Urothelium cell line (cell line): ENCODE results near the gene PRX.
"Not testable (repeated sequence)": the region's sequence is repeated elsewhere in the genome, so short reads cannot be mapped to it uniquely, and the experiment has no call there.

Experiments
- DNase-seq: peaks from one replicate; pipeline ENCODE4 v3.0.0; 2011; ENCODE audit warnings: low spot score, mixed read lengths
- FAIRE-seq: peaks from 2 replicates; lab custom pipeline; 2011; peaks lifted over from hg19 to GRCh38; lab: Jason Lieb, UNC

Gene PRX

GRCh38 chr19:40413291-40413845, at the start of gene PRX:
Gene PRX (minus strand): TSS chr19:40413378. CDS start chr19:40407932, 5,446 bp downstream.
- DNase-seq (no peak), FAIRE-seq (no peak)

GRCh38 chr19:40461669-40462221, 48.6 kb upstream of the PRX start:
- DNase-seq (no peak), FAIRE-seq (no peak)

GRCh38 chr19:40460185-40460584, 47.0 kb upstream of the PRX start:
- FAIRE-seq (no peak), DNase-seq (no peak)

- DNase-seq = no peak
- FAIRE-seq = no peak
These were observed 45.4 kb upstream of the PRX start for GRCh38 chr19:40458597-40458974.

GRCh38 chr19:40457953-40458596, 44.9 kb upstream of the PRX start:
- FAIRE-seq = no peak
- DNase-seq = no peak

- no peak for DNase-seq
- FAIRE-seq = no peak
These were observed 43.9 kb upstream of the PRX start for GRCh38 chr19:40457048-40457447.

- FAIRE-seq = not testable (repeated sequence)
These were observed 40.8 kb upstream of the PRX start for GRCh38 chr19:40453943-40454342.

GRCh38 chr19:40453151-40453735, 40.1 kb upstream of the PRX start:
- FAIRE-seq (no peak), DNase-seq (no peak)

More at GRCh38 chr19:40453943-40454342, 40.8 kb upstream of the PRX start:
- DNase-seq = not testable (repeated sequence)

GRCh38 chr19:40452016-40452415, 38.8 kb upstream of the PRX start:
- DNase-seq (no peak), FAIRE-seq (no peak)

- FAIRE-seq = no peak
These were observed 37.5 kb upstream of the PRX start for GRCh38 chr19:40450664-40451063.

GRCh38 chr19:40449506-40449905, 36.3 kb upstream of the PRX start:
- DNase-seq (no peak), FAIRE-seq (no peak)

More at GRCh38 chr19:40450664-40451063, 37.5 kb upstream of the PRX start:
- no peak for DNase-seq

GRCh38 chr19:40446263-40446784, 33.1 kb upstream of the PRX start:
- FAIRE-seq = no peak
- DNase-seq = no peak

GRCh38 chr19:40445780-40446262, 32.6 kb upstream of the PRX start:
- DNase-seq = no peak
- no peak for FAIRE-seq

- DNase-seq (no peak), FAIRE-seq (no peak)
These were observed 31.7 kb upstream of the PRX start for GRCh38 chr19:40444825-40445312.

- DNase-seq (peak; percentile 97), FAIRE-seq (peak; percentile 79)
These were observed 31.0 kb upstream of the PRX start, which contains the start of gene SERTAD3 for GRCh38 chr19:40444000-40444824. Gene SERTAD3 (minus strand): TSS chr19:40444335. CDS start chr19:40442080, 2,255 bp downstream.

GRCh38 chr19:40443131-40443999, 30.2 kb upstream of the PRX start:
- DNase-seq = peak; percentile 98
- FAIRE-seq = no peak

GRCh38 chr19:40442328-40443130, 29.4 kb upstream of the PRX start:
- DNase-seq (no peak), FAIRE-seq (no peak)

GRCh38 chr19:40441719-40442253, 28.6 kb upstream of the PRX start:
- DNase-seq = no peak
- no peak for FAIRE-seq
